Measurements from ENCODE around the gene SLC22A2.

DNA sequence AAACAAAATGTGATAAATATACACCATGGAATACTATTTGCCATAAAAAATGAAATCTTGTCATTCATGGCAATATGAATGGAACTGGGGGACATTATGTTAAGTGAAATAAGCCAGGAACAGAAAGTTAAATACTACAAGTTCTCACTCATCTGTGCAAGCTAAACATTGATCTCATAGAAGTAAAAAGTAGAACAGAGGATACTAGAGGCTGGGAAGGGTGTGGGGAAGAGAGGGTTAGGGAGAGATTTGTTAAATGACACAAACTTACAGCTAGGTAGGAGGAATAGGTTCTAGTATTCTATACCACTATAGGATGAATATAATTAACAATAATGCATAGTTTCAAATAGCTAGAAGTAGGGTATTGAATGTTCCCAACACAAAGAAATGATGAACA lies 61.0 kb downstream of the SLC22A2 start:
- TF ChIP-seq, protein P1, sequence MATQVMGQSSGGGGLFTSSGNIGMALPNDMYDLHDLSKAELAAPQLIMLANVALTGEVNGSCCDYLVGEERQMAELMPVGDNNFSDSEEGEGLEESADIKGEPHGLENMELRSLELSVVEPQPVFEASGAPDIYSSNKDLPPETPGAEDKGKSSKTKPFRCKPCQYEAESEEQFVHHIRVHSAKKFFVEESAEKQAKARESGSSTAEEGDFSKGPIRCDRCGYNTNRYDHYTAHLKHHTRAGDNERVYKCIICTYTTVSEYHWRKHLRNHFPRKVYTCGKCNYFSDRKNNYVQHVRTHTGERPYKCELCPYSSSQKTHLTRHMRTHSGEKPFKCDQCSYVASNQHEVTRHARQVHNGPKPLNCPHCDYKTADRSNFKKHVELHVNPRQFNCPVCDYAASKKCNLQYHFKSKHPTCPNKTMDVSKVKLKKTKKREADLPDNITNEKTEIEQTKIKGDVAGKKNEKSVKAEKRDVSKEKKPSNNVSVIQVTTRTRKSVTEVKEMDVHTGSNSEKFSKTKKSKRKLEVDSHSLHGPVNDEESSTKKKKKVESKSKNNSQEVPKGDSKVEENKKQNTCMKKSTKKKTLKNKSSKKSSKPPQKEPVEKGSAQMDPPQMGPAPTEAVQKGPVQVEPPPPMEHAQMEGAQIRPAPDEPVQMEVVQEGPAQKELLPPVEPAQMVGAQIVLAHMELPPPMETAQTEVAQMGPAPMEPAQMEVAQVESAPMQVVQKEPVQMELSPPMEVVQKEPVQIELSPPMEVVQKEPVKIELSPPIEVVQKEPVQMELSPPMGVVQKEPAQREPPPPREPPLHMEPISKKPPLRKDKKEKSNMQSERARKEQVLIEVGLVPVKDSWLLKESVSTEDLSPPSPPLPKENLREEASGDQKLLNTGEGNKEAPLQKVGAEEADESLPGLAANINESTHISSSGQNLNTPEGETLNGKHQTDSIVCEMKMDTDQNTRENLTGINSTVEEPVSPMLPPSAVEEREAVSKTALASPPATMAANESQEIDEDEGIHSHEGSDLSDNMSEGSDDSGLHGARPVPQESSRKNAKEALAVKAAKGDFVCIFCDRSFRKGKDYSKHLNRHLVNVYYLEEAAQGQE (IDR thresholded peaks at IDR 0.05; ENCODE audit: low read depth), result no peak
- TF ChIP-seq EP300 (IDR thresholded peaks at IDR 0.05; ENCODE audit: borderline replicate concordance) (no peak), TEAD4 (IDR thresholded peaks at IDR 0.05) (no peak), TAF1 (IDR thresholded peaks at IDR 0.05; ENCODE audit: low read depth) (no peak), TCF12 (IDR thresholded peaks at IDR 0.05; ENCODE audit: low read depth) (no peak), FOXM1 (IDR thresholded peaks at IDR 0.05; ENCODE audit: borderline replicate concordance, low read depth) (no peak)
- TF ChIP-seq, protein P2, sequence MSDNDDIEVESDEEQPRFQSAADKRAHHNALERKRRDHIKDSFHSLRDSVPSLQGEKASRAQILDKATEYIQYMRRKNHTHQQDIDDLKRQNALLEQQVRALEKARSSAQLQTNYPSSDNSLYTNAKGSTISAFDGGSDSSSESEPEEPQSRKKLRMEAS (IDR thresholded peaks at IDR 0.05), result no peak

Measured in Ishikawa (cell line).